LNCAP (cell line): ENCODE data around the gene PALLD.

Source experiments
- TF ChIP-seq, protein P1 (sequence below): fragments of 450-650 bp; IDR thresholded peaks from 2 replicates; pipeline ENCODE4 v1.5.1; 2017; ENCODE audit warnings: mild to moderate bottlenecking

PALLD gene

DNA sequence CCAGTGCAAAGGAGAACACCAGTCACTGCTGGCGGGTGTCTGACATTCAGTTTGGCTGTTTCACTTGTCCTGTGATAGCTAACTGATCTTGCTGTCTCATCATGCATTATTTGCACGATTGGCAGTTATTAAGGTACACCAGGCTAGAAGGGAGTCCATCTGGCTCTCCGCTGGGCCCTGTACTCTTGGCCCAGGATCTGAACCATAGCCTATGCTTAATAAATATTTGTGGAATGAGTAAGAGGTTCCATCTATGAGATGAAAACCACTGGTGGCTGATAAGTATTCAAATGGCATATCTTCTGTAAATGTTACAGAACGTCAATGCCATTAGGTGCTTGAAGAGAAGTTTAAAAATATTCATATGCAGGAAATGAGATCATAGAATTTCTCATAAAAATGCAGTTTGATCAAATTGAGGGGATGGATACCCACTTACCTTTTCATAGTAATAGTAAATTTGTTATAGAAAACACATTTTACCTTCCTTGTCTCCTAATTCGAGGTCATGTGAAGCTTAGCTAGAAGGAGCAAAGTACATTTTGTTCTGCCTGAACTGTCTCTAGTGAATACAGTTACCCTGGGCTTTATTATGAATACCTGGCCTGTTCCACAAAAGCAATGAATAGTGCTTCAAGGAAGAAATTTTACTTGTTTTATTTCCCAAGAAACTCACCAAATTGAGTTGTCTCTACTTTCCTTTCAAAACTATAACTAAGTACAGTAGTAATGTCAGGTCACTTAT lies 299.7 kb downstream of the PALLD start:
- TF ChIP-seq, protein P1, sequence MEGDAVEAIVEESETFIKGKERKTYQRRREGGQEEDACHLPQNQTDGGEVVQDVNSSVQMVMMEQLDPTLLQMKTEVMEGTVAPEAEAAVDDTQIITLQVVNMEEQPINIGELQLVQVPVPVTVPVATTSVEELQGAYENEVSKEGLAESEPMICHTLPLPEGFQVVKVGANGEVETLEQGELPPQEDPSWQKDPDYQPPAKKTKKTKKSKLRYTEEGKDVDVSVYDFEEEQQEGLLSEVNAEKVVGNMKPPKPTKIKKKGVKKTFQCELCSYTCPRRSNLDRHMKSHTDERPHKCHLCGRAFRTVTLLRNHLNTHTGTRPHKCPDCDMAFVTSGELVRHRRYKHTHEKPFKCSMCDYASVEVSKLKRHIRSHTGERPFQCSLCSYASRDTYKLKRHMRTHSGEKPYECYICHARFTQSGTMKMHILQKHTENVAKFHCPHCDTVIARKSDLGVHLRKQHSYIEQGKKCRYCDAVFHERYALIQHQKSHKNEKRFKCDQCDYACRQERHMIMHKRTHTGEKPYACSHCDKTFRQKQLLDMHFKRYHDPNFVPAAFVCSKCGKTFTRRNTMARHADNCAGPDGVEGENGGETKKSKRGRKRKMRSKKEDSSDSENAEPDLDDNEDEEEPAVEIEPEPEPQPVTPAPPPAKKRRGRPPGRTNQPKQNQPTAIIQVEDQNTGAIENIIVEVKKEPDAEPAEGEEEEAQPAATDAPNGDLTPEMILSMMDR = no peak

DNA sequence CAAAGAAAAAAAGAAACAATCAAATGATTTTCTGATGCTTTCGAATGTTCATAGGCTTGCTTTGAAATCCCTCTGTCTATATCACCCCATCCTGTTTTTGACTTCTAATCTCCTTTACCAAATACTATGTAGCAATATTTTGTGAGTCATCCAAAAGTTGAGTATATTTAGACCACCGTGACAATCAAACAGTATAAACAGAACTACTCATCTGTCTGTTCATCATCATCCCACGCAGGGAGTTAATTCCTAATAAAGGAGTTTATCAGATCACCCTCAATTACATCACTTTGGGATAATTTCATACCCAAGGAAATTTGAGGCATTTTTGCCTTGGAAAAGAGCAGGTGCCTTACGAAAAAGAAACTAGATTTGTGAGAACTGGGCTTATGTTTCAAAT lies 300.3 kb downstream of the PALLD start:
- TF ChIP-seq, protein P1 = no peak

DNA sequence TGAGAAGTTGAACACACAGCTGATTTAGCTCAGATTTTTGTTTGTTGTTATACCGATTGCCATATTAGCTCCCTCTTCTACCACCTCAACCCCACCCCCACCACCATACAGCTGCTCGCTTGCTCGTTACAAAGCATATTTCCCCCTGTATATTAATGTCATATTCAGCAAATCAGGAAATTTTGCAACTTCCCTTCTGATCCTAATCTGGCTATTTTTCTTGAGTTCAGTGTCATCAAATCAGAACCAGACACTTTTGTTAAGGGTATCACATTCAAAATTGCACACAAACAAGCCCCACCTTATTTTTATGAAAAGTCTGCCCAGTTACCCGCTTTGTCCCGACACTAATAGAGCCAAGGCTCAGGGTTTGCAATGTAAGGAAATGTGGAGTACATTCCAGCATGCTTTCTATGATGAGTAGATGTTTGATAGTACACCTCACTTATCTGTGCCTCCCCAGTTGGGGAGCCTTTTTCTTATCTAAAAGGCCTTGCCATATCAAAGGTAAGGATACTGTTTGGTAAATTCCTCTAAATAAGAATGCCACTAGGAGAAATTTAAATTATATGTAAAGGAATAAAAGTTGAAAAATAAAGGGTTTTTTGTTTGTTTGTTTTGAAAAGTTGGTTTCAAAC lies 301.0 kb downstream of the PALLD start:
- TF ChIP-seq, protein P1 = no peak

DNA sequence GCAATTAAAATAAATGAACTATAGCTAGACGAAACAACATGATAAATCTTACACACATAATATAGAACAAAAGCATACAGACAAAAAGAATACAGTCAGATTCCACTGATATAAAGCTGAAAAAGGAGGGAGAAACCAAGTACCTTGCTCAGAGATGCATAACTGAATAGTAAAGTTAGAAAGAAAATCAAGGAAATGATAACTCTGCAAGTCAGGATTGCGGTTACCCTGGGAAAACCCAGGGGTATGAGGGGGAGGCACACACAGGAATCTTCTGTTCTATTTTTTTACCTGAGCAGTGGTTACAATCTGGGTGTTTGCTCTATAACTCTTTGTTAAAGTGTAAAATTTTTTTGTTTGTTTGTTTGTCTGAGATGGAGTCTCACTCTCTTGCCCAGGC lies 304.1 kb downstream of the PALLD start:
- TF ChIP-seq, protein P1 = no peak

DNA sequence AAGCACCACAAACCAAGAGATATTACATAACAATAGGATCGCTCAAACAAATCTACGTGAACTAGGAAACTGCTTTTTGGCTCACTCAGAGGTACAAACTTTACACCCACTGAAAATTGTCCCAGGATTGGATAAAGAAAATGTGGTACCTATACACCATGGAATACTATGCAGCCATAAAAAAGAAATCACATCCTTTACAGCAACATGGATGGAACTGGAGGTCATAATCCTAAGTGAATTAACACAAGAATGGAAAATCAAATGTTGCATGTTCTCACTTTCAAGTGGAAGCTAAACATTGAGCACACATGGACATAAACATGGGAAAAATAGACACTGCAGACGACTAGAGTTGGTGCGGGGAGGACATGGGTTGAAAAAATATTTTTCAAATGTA lies 305.4 kb downstream of the PALLD start:
- TF ChIP-seq, protein P1 = no peak

DNA sequence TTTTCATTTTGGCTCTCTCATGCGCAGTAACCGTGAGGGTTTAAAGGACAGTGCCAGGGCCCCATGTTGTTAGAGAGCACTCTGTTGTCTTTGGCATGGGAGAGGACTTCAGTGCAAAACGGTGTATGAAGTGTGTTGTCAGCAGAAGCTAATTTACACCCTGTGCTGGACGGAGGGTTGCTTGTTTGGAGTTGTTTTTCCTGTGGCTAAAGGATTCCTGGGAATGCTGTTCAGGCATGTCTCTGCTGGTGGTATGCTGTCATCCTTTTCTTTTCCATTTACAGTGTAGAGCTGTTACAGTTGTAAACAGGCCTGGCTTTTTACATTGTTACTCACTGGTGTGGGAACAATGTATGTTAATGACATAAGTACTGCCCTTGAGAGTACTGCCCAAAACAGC lies 306.9 kb downstream of the PALLD start:
- TF ChIP-seq, protein P1 = no peak

DNA sequence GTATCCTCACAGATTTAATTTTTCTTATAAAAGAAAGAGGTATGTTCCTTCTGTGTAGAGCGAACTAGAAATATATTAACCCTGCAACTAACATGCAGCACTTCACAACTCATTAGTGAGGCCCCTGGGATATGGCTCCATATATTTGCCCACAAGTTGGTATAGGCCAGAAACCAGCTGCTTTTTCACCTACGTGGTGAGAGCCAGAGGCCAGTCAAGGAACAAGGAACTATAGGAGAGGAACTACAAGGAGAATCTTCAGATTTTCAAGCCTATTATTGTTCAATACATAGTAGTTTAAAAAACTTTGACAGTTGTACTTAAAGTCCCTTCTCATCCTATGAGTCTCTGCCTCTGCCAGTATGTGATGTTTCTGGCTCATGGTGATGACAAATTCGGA lies 307.3 kb downstream of the PALLD start:
- TF ChIP-seq, protein P1 = no peak
